ENCODE data around the gene CNTNAP2.

DNA sequence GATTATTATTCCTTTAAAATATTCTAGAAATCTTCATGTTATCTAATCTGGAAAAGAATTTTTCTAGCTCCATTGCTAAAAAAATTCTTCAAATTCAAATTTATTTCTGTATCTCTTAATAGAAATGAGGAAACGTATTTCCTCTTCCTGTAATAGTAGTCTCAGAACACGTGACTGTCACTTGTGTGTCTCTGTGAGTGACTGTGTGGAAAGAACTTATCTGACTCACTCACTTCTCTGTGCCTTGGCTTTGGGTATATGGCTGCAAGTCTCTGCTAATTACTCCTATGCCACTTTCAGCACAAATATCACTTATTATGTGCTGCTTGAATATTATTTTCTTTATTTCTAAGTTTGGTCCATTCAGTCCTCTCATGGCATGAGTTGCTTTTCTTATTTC is 132.7 kb downstream of the CNTNAP2 start:
- no peak for TF ChIP-seq KAT7 (CRISPR knock-in tag; IDR thresholded peaks at IDR 0.05; ENCODE audit: borderline replicate concordance)
- TF ChIP-seq, protein P1, sequence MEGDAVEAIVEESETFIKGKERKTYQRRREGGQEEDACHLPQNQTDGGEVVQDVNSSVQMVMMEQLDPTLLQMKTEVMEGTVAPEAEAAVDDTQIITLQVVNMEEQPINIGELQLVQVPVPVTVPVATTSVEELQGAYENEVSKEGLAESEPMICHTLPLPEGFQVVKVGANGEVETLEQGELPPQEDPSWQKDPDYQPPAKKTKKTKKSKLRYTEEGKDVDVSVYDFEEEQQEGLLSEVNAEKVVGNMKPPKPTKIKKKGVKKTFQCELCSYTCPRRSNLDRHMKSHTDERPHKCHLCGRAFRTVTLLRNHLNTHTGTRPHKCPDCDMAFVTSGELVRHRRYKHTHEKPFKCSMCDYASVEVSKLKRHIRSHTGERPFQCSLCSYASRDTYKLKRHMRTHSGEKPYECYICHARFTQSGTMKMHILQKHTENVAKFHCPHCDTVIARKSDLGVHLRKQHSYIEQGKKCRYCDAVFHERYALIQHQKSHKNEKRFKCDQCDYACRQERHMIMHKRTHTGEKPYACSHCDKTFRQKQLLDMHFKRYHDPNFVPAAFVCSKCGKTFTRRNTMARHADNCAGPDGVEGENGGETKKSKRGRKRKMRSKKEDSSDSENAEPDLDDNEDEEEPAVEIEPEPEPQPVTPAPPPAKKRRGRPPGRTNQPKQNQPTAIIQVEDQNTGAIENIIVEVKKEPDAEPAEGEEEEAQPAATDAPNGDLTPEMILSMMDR (CRISPR knock-in tag; IDR thresholded peaks at IDR 0.05), result no peak
- TF ChIP-seq POLR2A (IDR thresholded peaks at IDR 0.05; ENCODE audit: insufficient read depth in 1 of 2, low read depth in 2 of 2, low read length in 2 of 2), result no peak
- TF ChIP-seq, protein P2, sequence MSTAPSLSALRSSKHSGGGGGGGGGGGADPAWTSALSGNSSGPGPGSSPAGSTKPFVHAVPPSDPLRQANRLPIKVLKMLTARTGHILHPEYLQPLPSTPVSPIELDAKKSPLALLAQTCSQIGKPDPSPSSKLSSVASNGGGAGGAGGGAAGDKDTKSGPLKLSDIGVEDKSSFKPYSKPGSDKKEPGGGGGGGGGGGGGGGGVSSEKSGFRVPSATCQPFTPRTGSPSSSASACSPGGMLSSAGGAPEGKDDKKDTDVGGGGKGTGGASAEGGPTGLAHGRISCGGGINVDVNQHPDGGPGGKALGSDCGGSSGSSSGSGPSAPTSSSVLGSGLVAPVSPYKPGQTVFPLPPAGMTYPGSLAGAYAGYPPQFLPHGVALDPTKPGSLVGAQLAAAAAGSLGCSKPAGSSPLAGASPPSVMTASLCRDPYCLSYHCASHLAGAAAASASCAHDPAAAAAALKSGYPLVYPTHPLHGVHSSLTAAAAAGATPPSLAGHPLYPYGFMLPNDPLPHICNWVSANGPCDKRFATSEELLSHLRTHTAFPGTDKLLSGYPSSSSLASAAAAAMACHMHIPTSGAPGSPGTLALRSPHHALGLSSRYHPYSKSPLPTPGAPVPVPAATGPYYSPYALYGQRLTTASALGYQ (CRISPR knock-in tag; IDR thresholded peaks at IDR 0.05), result no peak
- no peak for TF ChIP-seq ZNF234 (CRISPR knock-in tag; conservative IDR thresholded peaks at IDR 0.05)
- TF ChIP-seq, protein P3, sequence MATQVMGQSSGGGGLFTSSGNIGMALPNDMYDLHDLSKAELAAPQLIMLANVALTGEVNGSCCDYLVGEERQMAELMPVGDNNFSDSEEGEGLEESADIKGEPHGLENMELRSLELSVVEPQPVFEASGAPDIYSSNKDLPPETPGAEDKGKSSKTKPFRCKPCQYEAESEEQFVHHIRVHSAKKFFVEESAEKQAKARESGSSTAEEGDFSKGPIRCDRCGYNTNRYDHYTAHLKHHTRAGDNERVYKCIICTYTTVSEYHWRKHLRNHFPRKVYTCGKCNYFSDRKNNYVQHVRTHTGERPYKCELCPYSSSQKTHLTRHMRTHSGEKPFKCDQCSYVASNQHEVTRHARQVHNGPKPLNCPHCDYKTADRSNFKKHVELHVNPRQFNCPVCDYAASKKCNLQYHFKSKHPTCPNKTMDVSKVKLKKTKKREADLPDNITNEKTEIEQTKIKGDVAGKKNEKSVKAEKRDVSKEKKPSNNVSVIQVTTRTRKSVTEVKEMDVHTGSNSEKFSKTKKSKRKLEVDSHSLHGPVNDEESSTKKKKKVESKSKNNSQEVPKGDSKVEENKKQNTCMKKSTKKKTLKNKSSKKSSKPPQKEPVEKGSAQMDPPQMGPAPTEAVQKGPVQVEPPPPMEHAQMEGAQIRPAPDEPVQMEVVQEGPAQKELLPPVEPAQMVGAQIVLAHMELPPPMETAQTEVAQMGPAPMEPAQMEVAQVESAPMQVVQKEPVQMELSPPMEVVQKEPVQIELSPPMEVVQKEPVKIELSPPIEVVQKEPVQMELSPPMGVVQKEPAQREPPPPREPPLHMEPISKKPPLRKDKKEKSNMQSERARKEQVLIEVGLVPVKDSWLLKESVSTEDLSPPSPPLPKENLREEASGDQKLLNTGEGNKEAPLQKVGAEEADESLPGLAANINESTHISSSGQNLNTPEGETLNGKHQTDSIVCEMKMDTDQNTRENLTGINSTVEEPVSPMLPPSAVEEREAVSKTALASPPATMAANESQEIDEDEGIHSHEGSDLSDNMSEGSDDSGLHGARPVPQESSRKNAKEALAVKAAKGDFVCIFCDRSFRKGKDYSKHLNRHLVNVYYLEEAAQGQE (IDR thresholded peaks at IDR 0.05; ENCODE audit: borderline replicate concordance in 1 of 2, low read depth in 1 of 2, low read length in 2 of 2), result no peak
- TF ChIP-seq, protein P4, sequence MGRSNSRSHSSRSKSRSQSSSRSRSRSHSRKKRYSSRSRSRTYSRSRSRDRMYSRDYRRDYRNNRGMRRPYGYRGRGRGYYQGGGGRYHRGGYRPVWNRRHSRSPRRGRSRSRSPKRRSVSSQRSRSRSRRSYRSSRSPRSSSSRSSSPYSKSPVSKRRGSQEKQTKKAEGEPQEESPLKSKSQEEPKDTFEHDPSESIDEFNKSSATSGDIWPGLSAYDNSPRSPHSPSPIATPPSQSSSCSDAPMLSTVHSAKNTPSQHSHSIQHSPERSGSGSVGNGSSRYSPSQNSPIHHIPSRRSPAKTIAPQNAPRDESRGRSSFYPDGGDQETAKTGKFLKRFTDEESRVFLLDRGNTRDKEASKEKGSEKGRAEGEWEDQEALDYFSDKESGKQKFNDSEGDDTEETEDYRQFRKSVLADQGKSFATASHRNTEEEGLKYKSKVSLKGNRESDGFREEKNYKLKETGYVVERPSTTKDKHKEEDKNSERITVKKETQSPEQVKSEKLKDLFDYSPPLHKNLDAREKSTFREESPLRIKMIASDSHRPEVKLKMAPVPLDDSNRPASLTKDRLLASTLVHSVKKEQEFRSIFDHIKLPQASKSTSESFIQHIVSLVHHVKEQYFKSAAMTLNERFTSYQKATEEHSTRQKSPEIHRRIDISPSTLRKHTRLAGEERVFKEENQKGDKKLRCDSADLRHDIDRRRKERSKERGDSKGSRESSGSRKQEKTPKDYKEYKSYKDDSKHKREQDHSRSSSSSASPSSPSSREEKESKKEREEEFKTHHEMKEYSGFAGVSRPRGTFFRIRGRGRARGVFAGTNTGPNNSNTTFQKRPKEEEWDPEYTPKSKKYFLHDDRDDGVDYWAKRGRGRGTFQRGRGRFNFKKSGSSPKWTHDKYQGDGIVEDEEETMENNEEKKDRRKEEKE (IDR thresholded peaks at IDR 0.05), result no peak
- no peak for TF ChIP-seq SIN3A (IDR thresholded peaks at IDR 0.05; ENCODE audit: borderline replicate concordance, low read depth, low read length)
- no peak for TF ChIP-seq TAF15 (IDR thresholded peaks at IDR 0.05; ENCODE audit: low read depth, low read length, poor library complexity, severe bottlenecking)
- TF ChIP-seq ARHGAP35 (CRISPR knock-in tag; IDR thresholded peaks at IDR 0.05; ENCODE audit: borderline replicate concordance), result no peak
- TF ChIP-seq SAFB2 (CRISPR knock-in tag; IDR thresholded peaks at IDR 0.05; ENCODE audit: borderline replicate concordance, low read depth), result no peak
- no peak for TF ChIP-seq RELA (CRISPR knock-in tag; IDR thresholded peaks at IDR 0.05)
